GM10248 (cell line): ENCODE data around the gene PTPN13.

ENCODE experiments used
- CTCF ChIA-PET: fragments of 300-600 bp; sonication (Branson Sonifier 250); formaldehyde crosslinking; extraction: SDS; loops from one replicate; lab custom pipeline; 2021; ENCODE audit warnings: antibody characterized with exemption; lab: Yijun Ruan, JAX
- POLR2A ChIA-PET: fragments of 350-650 bp; sonication (Branson Sonifier 250); formaldehyde crosslinking; extraction: SDS; loops from one replicate; lab custom pipeline; 2020; ENCODE audit warnings: antibody characterized with exemption; lab: Yijun Ruan, JAX
- DNase-seq: peaks from one replicate; pipeline ENCODE4 v3.0.0; 2012; ENCODE audit errors: extremely low spot score
- TF ChIP-seq, protein P1 (sequence below): IDR thresholded peaks from 2 replicates; pipeline ENCODE4 v1.5.1; 2012; ENCODE audit warnings: mild to moderate bottlenecking, low read depth; ENCODE audit errors: extremely low read depth, missing control alignments, control extremely low read depth

Gene PTPN13

DNA sequence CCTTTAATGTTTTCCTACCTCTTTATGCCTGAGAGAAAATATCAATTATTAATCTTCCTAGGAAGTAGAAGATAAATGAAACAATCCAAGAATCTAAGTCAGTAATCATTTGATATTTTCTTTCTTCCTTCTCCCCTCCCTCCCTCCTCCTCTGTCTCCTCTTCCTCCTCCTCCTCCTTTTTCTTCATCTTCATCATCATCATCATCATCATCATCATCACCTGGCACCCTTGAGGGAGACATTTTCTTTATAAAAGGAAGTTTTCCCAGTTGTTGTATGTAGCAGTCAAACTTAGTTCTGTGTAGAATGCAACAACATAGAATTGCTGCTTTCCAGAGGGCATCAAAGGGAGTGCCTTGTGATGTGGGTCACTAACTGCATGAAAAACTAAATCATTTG, 155.0 kb downstream of the PTPN13 start:
- no peak for DNase-seq
- TF ChIP-seq, protein P1, sequence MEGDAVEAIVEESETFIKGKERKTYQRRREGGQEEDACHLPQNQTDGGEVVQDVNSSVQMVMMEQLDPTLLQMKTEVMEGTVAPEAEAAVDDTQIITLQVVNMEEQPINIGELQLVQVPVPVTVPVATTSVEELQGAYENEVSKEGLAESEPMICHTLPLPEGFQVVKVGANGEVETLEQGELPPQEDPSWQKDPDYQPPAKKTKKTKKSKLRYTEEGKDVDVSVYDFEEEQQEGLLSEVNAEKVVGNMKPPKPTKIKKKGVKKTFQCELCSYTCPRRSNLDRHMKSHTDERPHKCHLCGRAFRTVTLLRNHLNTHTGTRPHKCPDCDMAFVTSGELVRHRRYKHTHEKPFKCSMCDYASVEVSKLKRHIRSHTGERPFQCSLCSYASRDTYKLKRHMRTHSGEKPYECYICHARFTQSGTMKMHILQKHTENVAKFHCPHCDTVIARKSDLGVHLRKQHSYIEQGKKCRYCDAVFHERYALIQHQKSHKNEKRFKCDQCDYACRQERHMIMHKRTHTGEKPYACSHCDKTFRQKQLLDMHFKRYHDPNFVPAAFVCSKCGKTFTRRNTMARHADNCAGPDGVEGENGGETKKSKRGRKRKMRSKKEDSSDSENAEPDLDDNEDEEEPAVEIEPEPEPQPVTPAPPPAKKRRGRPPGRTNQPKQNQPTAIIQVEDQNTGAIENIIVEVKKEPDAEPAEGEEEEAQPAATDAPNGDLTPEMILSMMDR, result no peak
- POLR2A ChIA-PET, result no interaction called here
- CTCF ChIA-PET, result interaction anchor here (1.7 to 2.0 kb wide), 2 partner anchors 249 to 251 kb away, joined by 5 to 6 read pairs; no protein-coding TSS in a partner anchor

DNA sequence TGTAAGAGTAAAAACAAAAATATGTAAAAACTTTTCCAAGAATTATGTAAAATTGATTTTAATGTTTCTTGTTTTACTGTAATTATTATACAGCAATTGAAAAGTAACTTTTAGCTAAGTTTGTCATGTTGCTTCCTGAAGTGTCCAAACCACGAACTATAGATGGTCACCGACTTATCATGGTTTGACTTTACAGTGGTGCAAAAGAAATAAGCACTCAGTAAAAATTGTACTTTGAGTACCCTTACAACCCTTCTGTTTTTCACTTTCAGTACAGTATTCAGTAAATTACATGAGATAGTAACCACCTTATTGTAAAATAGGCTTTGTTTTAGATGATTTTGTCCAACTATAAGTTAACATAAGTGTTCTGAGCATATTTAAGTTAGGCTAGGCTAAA, 161.3 kb downstream of the PTPN13 start:
- TF ChIP-seq, protein P1, result no peak
- no peak for DNase-seq
- CTCF ChIA-PET, result no interaction called here
- POLR2A ChIA-PET, result no interaction called here

DNA sequence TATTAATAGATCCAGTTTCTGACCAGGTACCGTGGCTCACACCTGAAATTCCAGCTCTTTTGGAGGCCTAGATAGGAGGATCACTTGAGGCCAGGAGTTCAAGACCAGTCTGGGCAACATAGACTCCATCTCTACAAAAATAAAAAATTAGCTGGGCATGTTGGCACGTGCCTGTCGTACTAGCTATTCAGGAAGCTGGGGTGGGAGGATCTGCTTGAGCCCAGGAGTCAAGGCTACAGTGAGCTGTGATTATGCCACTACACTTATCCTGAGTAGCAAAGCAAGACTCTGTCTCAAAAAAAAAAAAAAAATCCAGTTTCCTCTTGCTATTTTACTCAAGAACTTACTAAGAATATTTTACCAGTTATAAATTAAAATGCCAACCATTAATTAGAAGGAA, 163.4 kb downstream of the PTPN13 start:
- TF ChIP-seq, protein P1, result no peak
- ChIA-PET POLR2A (interaction anchor here (0.5 kb wide), 1 partner anchor 130 kb away, joined by 3 read pairs; no protein-coding TSS in a partner anchor), CTCF (interaction anchor here (1.0 to 1.2 kb wide), 2 partner anchors 13 to 48 kb away, joined by 3 read pairs; no protein-coding TSS in a partner anchor)

DNA sequence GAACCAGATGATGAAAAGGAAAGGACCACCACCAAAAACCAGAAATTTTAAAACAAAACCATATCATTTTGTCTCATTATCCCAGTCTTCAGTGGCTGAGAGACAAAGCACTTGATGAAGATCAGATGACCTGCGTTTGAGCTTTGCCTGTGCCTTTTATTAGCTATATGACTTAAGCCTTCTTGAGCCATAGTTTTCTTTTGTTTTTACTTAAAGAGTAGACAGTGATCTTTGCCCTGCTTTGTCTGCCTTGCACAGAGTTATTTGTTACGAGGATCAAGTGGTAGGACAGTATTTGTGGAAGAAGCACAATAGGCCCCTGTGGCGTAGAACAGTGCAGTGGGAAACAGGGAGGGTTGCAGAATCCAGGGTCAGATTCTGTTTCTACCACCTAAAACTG, 165.2 kb downstream of the PTPN13 start:
- TF ChIP-seq, protein P1, result no peak
- POLR2A ChIA-PET, result no interaction called here
- CTCF ChIA-PET, result no interaction called here
- no peak for DNase-seq

More for the DNA sequence above, 163.4 kb downstream of the PTPN13 start:
- no peak for DNase-seq

DNA sequence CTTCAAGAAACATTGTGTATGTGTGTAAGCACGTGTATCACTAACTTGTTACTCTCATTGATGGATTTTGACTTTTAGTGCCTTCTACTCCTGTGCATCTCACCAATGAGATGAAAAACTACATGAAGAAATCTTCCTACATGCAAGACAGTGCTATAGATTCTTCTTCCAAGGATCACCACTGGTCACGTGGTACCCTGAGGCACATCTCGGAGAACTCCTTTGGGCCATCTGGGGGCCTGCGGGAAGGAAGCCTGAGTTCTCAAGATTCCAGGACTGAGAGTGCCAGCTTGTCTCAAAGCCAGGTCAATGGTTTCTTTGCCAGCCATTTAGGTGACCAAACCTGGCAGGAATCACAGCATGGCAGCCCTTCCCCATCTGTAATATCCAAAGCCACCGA, 168.5 kb downstream of the PTPN13 start:
- TF ChIP-seq, protein P1, result no peak
- POLR2A ChIA-PET, result no interaction called here
- DNase-seq, result no peak
- CTCF ChIA-PET, result no interaction called here

DNA sequence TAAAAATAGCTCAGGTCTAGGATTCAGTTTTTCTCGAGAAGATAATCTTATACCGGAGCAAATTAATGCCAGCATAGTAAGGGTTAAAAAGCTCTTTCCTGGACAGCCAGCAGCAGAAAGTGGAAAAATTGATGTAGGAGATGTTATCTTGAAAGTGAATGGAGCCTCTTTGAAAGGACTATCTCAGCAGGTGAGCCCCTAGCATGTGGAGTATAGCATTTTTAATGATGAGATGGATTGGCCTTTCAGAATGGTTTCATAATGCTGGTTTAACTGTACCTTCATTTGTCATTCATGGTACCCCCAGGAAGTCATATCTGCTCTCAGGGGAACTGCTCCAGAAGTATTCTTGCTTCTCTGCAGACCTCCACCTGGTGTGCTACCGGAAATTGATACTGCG, 175.7 kb downstream of the PTPN13 start:
- TF ChIP-seq, protein P1, result no peak
- no peak for DNase-seq
- ChIA-PET POLR2A (no interaction called here), CTCF (interaction anchor here (1.1 to 1.6 kb wide), 2 partner anchors 12 to 279 kb away, joined by 3 read pairs; no protein-coding TSS in a partner anchor)
